ENCODE results near the gene NSG2.

The NSG2 gene

DNA sequence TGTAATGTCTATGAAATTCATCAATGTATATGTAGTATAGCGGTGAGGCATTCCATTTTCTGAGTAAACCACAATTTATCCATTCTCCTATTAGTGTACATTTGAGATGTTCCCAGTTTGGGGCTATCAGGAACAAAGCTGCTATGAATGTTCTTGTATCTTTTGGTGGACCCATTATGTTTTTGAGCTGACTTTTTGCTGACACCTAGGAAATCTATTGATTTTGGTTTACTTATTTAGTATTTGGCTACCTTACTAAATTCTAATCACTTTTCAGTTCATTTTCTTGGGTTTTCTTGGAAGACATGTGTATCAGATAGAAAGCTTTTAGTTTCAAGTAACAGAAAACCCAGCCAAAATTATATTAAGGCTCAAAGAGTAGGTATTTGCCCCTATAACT is 13.7 kb downstream of the NSG2 start:
- DNase-seq (ENCODE audit: low read depth in 2 of 2), result no peak

DNA sequence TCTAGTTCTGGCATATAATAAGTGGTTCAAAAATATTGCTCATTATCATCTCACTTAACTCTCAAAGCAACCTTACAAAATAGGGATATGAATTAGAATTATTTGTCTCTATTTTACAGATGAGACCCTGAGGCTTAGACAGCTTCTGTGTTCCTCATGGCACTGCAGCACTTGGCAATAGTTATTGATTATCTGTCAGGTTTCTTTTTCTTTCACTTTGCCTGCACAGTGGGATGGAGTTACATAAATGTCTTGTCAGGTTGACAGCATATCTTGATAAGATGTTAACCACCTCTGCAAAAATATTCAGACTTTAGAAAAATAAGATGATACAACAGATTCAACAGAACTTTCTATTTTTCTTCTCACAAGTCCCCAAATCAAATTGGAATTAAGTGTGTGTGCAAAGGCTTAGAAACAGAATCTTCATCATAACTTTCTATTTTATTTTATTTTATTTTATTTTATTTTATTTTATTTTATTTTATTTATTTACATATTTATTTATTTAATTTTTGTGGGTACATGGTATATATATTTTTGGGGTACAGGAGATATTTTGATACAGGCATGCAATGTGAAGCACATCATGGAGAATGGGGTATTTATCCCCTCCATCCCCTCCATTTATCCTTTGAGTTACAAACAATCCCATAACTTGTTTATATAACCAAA is 17.7 kb downstream of the NSG2 start:
- no peak for DNase-seq (ENCODE audit: low read depth in 2 of 2)

- DNase-seq (ENCODE audit: low read depth in 2 of 2), result no peak
These were observed 18.7 kb downstream of the NSG2 start for GRCh38 chr5:174064171-174064570.

- DNase-seq (ENCODE audit: low read depth in 2 of 2), result no peak
These were observed 20.2 kb downstream of the NSG2 start for GRCh38 chr5:174065528-174066197.

- DNase-seq (ENCODE audit: low read depth in 2 of 2), result no peak
These were observed 22.0 kb downstream of the NSG2 start for GRCh38 chr5:174067499-174067898.

GRCh38 chr5:174071484-174071883 is 26.0 kb downstream of the NSG2 start:
- DNase-seq (ENCODE audit: low read depth in 2 of 2), result no peak

- no peak for DNase-seq (ENCODE audit: low read depth in 2 of 2)
These were observed 27.7 kb downstream of the NSG2 start for GRCh38 chr5:174073122-174073660.

- DNase-seq (ENCODE audit: low read depth in 2 of 2), result no peak
These were observed 28.9 kb downstream of the NSG2 start for GRCh38 chr5:174074369-174074768.

DNA sequence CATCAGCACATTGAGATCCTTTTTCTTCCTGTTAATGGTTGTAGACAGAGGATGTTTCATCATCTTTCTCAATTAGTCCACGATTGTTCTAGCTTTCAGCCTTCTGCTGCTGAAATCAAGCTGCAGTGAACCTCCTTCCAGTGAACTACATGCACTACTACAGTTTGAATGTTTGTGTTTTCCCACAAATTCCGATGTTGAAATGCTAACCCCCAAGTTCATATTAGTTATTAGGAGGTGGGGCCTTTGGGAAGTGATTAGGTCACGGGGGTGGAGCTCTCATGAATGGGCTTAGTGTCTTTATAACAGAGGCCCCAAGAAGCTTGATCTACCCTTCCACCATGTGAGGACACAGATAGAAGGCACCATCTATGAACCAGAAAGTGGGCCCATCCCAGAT is 32.9 kb downstream of the NSG2 start:
- no peak for DNase-seq (ENCODE audit: low read depth in 2 of 2)

DNA sequence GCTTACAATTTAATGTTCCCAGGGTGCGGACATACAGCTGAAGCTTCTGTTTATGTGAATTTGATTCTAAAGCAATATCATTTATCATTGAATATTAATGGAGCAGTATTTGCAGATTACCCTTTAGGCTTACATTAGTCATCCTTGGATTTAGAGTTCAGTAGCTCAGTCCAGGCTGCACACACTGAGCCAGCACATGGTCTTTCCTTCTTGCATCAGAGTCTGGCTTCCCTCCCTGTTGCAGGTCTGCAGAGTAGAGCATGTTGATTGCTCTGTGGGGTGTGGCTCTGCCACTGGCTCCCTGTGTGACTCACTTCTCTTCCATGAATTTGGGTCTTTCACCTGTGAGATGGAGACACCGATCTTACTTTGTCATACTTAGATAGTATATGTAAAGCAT is 36.8 kb downstream of the NSG2 start:
- no peak for DNase-seq (ENCODE audit: low read depth in 2 of 2)

- no peak for DNase-seq (ENCODE audit: low read depth in 2 of 2)
These were observed 37.7 kb downstream of the NSG2 start for GRCh38 chr5:174083056-174083827.

DNA sequence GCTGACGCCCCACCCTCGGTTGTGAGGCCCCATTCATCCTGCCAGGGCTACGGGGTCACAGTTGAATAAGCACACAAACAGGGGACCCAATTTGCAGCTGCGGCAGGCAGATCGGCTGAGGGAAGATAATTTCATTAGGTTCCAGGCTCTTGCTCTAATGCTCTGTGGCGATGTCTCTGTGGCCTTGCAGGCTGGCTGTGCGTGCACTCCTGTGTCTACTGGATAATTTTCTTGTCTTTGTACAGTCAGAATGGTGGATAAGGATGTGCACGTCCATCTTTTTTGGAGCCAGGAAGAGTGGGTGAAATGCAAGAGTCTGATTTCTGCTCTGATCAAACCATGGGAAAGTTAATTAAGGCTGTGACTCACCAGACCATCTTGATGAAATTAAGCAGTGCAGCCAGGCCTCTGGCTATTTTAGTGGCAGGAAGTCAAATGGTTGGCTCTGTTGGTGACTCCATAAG is 39.2 kb downstream of the NSG2 start:
- no peak for DNase-seq (ENCODE audit: low read depth in 2 of 2)

DNA sequence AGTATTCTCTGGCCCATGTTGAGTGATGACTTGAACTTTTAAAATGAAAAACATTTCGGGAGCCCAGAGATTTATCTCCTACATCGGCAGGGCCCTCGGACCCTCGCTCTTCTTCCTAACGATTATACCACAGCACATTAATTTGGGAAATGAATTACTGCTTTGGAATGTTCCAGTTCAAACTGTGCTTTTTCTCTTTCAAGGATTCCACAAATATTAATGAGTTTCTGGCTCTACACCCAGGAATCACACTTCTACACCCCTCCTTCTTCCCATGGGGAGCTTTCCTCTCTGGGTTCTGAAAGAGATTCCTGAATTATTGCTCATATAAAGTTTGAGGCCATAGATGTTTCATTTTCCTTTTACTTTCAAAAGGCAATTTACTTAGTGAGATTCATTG is 41.2 kb downstream of the NSG2 start:
- no peak for DNase-seq (ENCODE audit: low read depth in 2 of 2)

- DNase-seq (ENCODE audit: low read depth in 2 of 2), result no peak
These were observed 42.3 kb downstream of the NSG2 start for GRCh38 chr5:174087783-174088182.

DNA sequence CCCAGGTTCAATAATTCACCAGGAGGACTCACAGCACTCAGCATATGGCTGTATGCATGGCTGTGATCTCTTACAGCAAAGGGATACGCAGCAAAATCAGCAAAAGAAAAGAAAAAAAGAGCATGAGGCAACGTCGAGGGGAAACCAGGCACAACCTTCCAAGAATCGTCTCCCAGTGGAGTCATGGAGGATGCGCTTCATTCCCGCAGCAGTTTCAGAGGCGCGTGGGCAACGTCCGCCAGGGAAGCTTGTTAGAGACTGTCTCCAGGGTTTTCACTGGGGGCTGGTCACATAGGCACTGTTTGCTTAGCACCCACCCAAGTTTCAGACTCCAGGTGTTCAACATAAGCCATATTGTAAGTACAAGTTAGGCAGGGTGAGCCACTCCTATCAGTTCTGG is 44.6 kb downstream of the NSG2 start:
- DNase-seq (ENCODE audit: low read depth in 2 of 2), result no peak

DNA sequence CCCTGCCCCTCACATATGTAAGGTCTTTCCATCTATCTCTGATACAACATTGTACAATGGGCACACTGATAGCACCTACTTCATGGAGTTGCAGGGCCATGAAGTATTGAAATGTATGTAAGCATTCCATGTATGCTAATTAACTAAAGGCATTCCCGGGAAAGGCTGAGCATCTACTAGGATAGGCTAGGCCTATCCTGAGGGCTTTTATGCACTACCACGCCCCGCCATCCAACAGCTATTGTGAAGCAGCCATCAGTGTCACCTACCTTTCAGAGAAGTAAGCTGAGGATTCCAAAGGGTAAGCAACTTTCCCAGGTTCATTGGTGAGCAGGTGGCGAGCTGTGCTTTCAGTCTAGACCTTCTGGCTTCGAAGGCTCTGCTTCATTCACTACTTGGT is 47.6 kb downstream of the NSG2 start:
- no peak for DNase-seq (ENCODE audit: low read depth in 2 of 2)

DNA sequence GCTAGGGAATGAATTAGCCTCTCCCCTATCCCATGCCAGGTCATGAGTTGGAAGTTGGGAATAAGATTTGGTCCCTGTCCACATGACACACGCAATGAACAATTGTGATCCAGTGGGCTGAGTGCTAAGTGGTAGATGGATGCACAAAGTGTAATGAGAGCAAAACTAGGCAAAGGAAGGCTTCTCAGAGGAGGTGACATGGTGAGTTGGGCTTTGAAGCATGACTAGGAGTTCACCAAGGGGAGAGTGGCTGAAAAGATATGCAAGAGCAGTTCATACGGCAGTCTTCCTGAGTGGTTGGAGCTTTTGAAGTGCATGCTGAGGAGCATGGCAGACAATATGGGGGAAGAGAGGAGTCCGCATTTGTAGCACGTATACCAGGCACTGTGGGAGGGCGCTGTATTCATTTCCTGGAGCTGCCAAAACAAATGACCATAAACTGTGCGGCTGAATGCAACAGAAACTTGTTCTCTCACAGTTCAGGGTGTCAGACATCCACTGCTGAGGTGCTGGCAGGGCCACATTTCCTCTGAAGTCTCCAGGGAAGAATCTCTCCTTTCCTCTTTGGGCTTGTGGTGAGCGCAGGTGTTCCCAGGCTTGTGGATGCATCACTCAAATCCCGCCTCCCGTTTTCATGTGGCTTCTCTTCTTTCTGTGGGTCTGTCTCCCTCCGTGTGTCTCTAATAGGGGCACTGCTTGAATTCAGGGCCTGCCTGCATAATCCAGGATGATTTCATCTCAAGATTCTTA is 49.5 kb downstream of the NSG2 start:
- no peak for DNase-seq (ENCODE audit: low read depth in 2 of 2)

- DNase-seq (ENCODE audit: low read depth in 2 of 2), result no peak
These were observed 51.1 kb downstream of the NSG2 start for GRCh38 chr5:174096619-174097018.

DNA sequence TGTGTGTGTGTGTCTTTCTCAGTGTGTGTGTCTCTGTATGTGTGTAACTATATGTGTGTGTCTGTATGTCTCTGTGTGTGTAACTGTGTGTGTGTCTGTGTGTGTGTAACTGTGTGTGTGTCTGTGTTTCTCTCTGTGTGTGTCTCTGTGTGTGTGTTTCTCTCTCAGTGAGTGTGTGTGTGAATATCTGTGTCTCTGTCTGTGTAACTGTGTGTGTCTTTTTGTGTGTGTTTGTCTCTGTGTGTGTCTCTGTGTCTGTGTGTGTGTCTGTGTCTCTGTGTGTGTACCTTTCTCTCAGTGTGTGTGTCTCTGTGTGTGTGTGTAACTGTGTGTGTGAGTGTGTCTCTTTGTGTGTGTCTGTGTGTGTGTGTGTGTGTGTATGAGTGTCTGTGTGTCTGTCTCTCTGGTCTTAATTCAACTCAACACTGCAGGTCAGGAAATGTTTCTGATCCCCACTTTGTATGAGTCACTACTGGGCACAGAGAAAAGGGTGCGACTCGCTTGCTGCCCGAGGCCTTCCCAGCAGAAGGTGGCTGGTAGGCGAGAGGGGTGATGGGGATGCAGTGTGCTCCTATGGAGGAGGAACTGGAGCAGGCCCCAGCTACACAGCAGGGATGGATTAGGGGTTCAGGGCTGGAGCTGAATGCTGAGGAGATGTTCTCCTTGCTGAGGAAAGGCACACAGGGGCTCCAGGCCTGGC is 52.1 kb downstream of the NSG2 start:
- DNase-seq (ENCODE audit: low read depth in 2 of 2), result no peak

- DNase-seq (ENCODE audit: low read depth in 2 of 2), result no peak
These were observed 53.2 kb downstream of the NSG2 start for GRCh38 chr5:174098694-174099093.

GRCh38 chr5:174100490-174100889 is 55.0 kb downstream of the NSG2 start:
- no peak for DNase-seq (ENCODE audit: low read depth in 2 of 2)

All from stimulated activated CD4-positive, alpha-beta T cell treated with anti-CD3 and anti-CD28 coated beads, Interleukin-1b, Interleukin-23, amount 100 ng/mL, for 4 hours (primary cell).